SK-N-SH (cell line): ENCODE data around the gene NUP210L. TPM values are rescaled to one million over a fixed set of nuclear protein-coding genes. Genes with fewer than 3 reads are reported as not detected.

ENCODE experiments used
- CTCF ChIA-PET: fragments of 300-600, 350-600 bp; formaldehyde crosslinking; extraction: SDS; loops from one replicate; lab custom pipeline; 2021; lab: Yijun Ruan, JAX
- POLR2A ChIA-PET: fragments of 350-600 bp; sonication (Branson Sonifier 250); formaldehyde crosslinking; extraction: SDS; loops from one replicate; lab custom pipeline; 2020; ENCODE audit warnings: antibody characterized with exemption, inconsistent platforms; lab: Yijun Ruan, JAX
- DNase-seq: peaks from one replicate; pipeline ENCODE4 v3.0.0; 2012
- H2AFZ ChIP-seq: fragments of 200-600 bp; sonication (generic); 2 replicates; pipeline ENCODE4 v1.8.1; 2016; ENCODE audit warnings: antibody characterized with exemption, mild to moderate bottlenecking, low read depth
- H3F3A ChIP-seq: fragments of 200-600 bp; sonication (generic); replicated peaks from 2 replicates; pipeline ENCODE3; 2016; ENCODE audit warnings: antibody characterized with exemption, mild to moderate bottlenecking; ENCODE audit not compliant: insufficient read depth
- H3K27ac ChIP-seq, 2 experiments: fragments of 200-500 bp in 1 of 2; fragments of 200-600 bp in 1 of 2; sonication (Bioruptor generic) in 1 of 2; sonication (generic), shearing (Covaris generic) in 1 of 2; 2 replicates each; pipeline versions ENCODE4 v1.5.1 to v1.6.1; 2014 to 2016; ENCODE audit warnings: low read depth in 2 of 2, inconsistent platforms in 1 of 2, low read length in 1 of 2, mild to moderate bottlenecking in 1 of 2, mixed read lengths in 1 of 2
- H3K27me3 ChIP-seq: fragments of 200-600 bp; sonication (generic), shearing (Covaris generic); 2 replicates; pipeline ENCODE4 v1.6.1; 2016; ENCODE audit warnings: mixed run types; ENCODE audit not compliant: insufficient read depth
- H3K36me3 ChIP-seq, 2 experiments: fragments of 200-500 bp in 1 of 2; fragments of 200-600 bp in 1 of 2; sonication (Bioruptor generic) in 1 of 2; sonication (generic) in 1 of 2; replicated peaks in 1 of 2; 2 replicates each; pipeline versions ENCODE3 to v1.5.1; 2014 to 2016; ENCODE audit warnings: low read length in 1 of 2, mild to moderate bottlenecking in 1 of 2; ENCODE audit not compliant: insufficient read depth in 2 of 2, control insufficient read depth in 1 of 2
- H3K4me1 ChIP-seq, 2 experiments: fragments of 200-500 bp in 1 of 2; fragments of 200-600 bp in 1 of 2; sonication (Bioruptor generic) in 1 of 2; sonication (generic), shearing (Covaris generic) in 1 of 2; 2 replicates each; pipeline versions ENCODE4 v1.5.1 to v1.6.1; 2014 to 2016; ENCODE audit warnings: low read depth in 1 of 2, low read length in 1 of 2, mixed run types in 1 of 2; ENCODE audit not compliant: insufficient read depth in 2 of 2, control insufficient read depth in 1 of 2
- H3K4me2 ChIP-seq: fragments of 200-600 bp; sonication (generic), shearing (Covaris generic); 2 replicates; pipeline ENCODE4 v1.6.1; 2017; ENCODE audit warnings: mixed run types
- H3K4me3 ChIP-seq, 2 experiments: fragments of 200-500 bp in 1 of 2; fragments of 200-600 bp in 1 of 2; sonication (Bioruptor generic) in 1 of 2; sonication (generic), shearing (Covaris generic) in 1 of 2; 2 replicates each; pipeline versions ENCODE4 v1.5.1 to v1.8.1; 2014 to 2016; ENCODE audit warnings: low read depth in 2 of 2, inconsistent platforms in 1 of 2, low read length in 1 of 2, mild to moderate bottlenecking in 1 of 2, mixed read lengths in 1 of 2, moderate library complexity in 1 of 2
- H3K79me2 ChIP-seq: fragments of 200-600 bp; sonication (generic); 2 replicates; pipeline ENCODE4 v1.8.1; 2017; ENCODE audit warnings: mild to moderate bottlenecking; ENCODE audit not compliant: insufficient read depth
- H3K9ac ChIP-seq: fragments of 200-600 bp; sonication (generic); 2 replicates; pipeline ENCODE4 v1.6.1; 2017; ENCODE audit warnings: mixed run types
- H3K9me2 ChIP-seq: fragments of 200-600 bp; sonication (generic); 2 replicates; pipeline ENCODE4 v1.6.1; 2017; ENCODE audit warnings: mixed run types
- H3K9me3 ChIP-seq: fragments of 200-600 bp; sonication (generic); 2 replicates; pipeline ENCODE4 v1.6.1; 2017; ENCODE audit warnings: mixed run types, mild to moderate bottlenecking, moderate library complexity
- H4K20me1 ChIP-seq: fragments of 200-600 bp; sonication (generic); 2 replicates; pipeline ENCODE4 v1.6.1; 2017; ENCODE audit warnings: mild to moderate bottlenecking, mixed run types; ENCODE audit not compliant: insufficient read depth
- CHD2 ChIP-seq: fragments of 150-350 bp; IDR thresholded peaks from 2 replicates; pipeline ENCODE4 v1.6.1; 2018; ENCODE audit warnings: low read length; ENCODE audit not compliant: partially characterized antibody
- EP300 ChIP-seq, 2 experiments: IDR thresholded peaks; 2 replicates each; pipeline versions ENCODE4 v1.4.0 to v1.6.1; 2012; ENCODE audit warnings: borderline replicate concordance in 1 of 2, low read depth in 1 of 2, low read length in 1 of 2
- FOSL2 ChIP-seq: IDR thresholded peaks from 2 replicates; pipeline ENCODE4 v1.4.0; 2012; ENCODE audit warnings: low read depth, mild to moderate bottlenecking, moderate library complexity, borderline replicate concordance
- FOXJ3 ChIP-seq: sonication (generic); formaldehyde crosslinking; IDR thresholded peaks from 2 replicates; pipeline ENCODE4 v1.5.1; 2020; ENCODE audit warnings: mild to moderate bottlenecking, missing genetic modification reagents
- GABPA ChIP-seq: IDR thresholded peaks from 2 replicates; pipeline ENCODE4 v1.4.0; 2012; ENCODE audit warnings: low read depth, mild to moderate bottlenecking
- JUND ChIP-seq: IDR thresholded peaks from 2 replicates; pipeline ENCODE4 v1.4.0; 2012
- MXI1 ChIP-seq: IDR thresholded peaks from 2 replicates; pipeline ENCODE4 v1.6.1; 2012; ENCODE audit warnings: mild to moderate bottlenecking, low read depth, low read length, improper control_type of control experiment
- NRF1 ChIP-seq: IDR thresholded peaks from 2 replicates; pipeline ENCODE4 v1.6.1; 2012; ENCODE audit warnings: low read depth, mild to moderate bottlenecking, low read length
- POLR2AphosphoS5 ChIP-seq: IDR thresholded peaks from 2 replicates; pipeline ENCODE4 v1.6.1; 2012; ENCODE audit warnings: low read depth, low read length
- RCOR1 ChIP-seq: fragments of 150-350 bp; IDR thresholded peaks from 2 replicates; pipeline ENCODE4 v1.6.1; 2017; ENCODE audit warnings: antibody characterized with exemption, low read length
- RFX5 ChIP-seq: IDR thresholded peaks from 2 replicates; pipeline ENCODE4 v1.6.1; 2012; ENCODE audit warnings: mild to moderate bottlenecking, improper control_type of control experiment, low read length
- RXRA ChIP-seq: IDR thresholded peaks from 2 replicates; pipeline ENCODE4 v1.4.0; 2012; ENCODE audit warnings: low read depth, mild to moderate bottlenecking, borderline replicate concordance
- SIN3A ChIP-seq: IDR thresholded peaks from 2 replicates; pipeline ENCODE4 v1.6.1; 2012; ENCODE audit warnings: low read depth, mild to moderate bottlenecking, low read length, moderate library complexity, borderline replicate concordance
- TAF1 ChIP-seq: IDR thresholded peaks from 2 replicates; pipeline ENCODE4 v1.6.1; 2012; ENCODE audit warnings: low read depth, mild to moderate bottlenecking, low read length, moderate library complexity, borderline replicate concordance
- YY1 ChIP-seq: IDR thresholded peaks from 2 replicates; pipeline ENCODE4 v1.4.0; 2012; ENCODE audit warnings: low read depth, mild to moderate bottlenecking
- WGBS: methylation state at CpG from one replicate; pipeline ENCODE4 v1.1.6; 2017; ENCODE audit warnings: low lambda C conversion rate; 5-methylcytosine and 5-hydroxymethylcytosine counted together
- polyA plus RNA-seq, 3 experiments: library from polyadenylated mRNA; depleted of rRNA; stranded (reverse); fragments of >200 nt; gene quantifications; 2 replicates each; pipeline ENCODE4 v1.2.3, GENCODE V29; 2012
- TF ChIP-seq, protein P1 (sequence below): IDR thresholded peaks from 2 replicates; pipeline ENCODE4 v1.4.0; 2012; ENCODE audit warnings: low read depth, borderline replicate concordance
- TF ChIP-seq, protein P2 (sequence below): IDR thresholded peaks from 2 replicates; pipeline ENCODE4 v1.4.0; 2012; ENCODE audit warnings: low read depth
- TF ChIP-seq, protein P3 (sequence below): fragments of 150-350 bp; IDR thresholded peaks from 2 replicates; pipeline ENCODE4 v1.6.1; 2016; ENCODE audit warnings: mild to moderate bottlenecking, low read depth, low read length
- TF ChIP-seq, protein P4 (sequence below): fragments of 200-600 bp; sonication (generic); IDR thresholded peaks from 2 replicates; pipeline ENCODE4 v1.6.1; 2017; ENCODE audit warnings: antibody characterized with exemption, mild to moderate bottlenecking, moderate library complexity

NUP210L gene
- polyA plus RNA-seq, 1 of the 3 experiments (the other 2 are of a cell fraction), result not detected

DNA sequence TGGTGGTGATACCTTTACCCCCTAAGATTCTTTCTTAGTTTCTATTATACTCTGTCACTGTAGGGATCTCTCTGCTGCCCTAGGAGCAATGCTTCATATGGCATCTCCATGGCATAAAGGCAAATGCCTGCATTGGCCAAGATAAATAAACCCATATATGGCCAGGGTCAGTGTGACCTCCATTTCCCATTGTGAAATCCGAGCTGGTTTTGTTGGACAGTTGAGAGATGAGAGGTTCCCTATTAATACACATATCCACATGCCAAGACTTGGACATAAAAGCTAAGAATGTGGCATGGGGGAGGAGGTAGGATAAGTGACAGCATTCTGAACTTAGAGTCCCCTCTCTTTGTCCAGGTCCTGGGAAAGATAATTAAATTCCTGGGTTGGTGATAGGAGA lies 35.7 kb upstream of the NUP210L start:
- no peak overlapping the region for H3K27ac ChIP-seq
- no peaks in the 10 kb centered on the region for H3K9me2 ChIP-seq
- CTCF ChIA-PET, result interaction anchor here (1.0 to 2.8 kb wide), 6 partner anchors 9 to 144 kb away, joined by 3 to 17 read pairs (median 4); partner anchors contain the start of gene HAX1
- peaks cover 8% of the 10 kb centered on the region for H3F3A ChIP-seq
- no peak overlapping the region for H3K9ac ChIP-seq
- no peaks in the 10 kb centered on the region for H3K36me3 ChIP-seq
- H4K20me1 ChIP-seq, result no peaks in the 10 kb centered on the region
- H3K9me3 ChIP-seq, result no peaks in the 10 kb centered on the region
- no peak overlapping the region for H3K4me2 ChIP-seq
- no peak overlapping the region; a peak in 1 of 4 replicates for H3K4me3 ChIP-seq
- no peak overlapping the region for H2AFZ ChIP-seq
- no peak for DNase-seq
- POLR2A ChIA-PET, result no interaction called here
- H3K27me3 ChIP-seq, result no peaks in the 10 kb centered on the region
- TF ChIP-seq YY1 (no peak), EP300 (IDR thresholded peaks at IDR 0.05; ENCODE audit: borderline replicate concordance in 1 of 2, low read depth in 1 of 2, low read length in 1 of 2) (no peak), NRF1 (no peak), RFX5 (no peak), FOXJ3 (CRISPR knock-in tag) (no peak), SIN3A (no peak), FOSL2 (no peak), JUND (no peak)
- TF ChIP-seq, protein P1, sequence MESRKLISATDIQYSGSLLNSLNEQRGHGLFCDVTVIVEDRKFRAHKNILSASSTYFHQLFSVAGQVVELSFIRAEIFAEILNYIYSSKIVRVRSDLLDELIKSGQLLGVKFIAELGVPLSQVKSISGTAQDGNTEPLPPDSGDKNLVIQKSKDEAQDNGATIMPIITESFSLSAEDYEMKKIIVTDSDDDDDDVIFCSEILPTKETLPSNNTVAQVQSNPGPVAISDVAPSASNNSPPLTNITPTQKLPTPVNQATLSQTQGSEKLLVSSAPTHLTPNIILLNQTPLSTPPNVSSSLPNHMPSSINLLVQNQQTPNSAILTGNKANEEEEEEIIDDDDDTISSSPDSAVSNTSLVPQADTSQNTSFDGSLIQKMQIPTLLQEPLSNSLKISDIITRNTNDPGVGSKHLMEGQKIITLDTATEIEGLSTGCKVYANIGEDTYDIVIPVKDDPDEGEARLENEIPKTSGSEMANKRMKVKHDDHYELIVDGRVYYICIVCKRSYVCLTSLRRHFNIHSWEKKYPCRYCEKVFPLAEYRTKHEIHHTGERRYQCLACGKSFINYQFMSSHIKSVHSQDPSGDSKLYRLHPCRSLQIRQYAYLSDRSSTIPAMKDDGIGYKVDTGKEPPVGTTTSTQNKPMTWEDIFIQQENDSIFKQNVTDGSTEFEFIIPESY, result no peak
- TF ChIP-seq, protein P2, sequence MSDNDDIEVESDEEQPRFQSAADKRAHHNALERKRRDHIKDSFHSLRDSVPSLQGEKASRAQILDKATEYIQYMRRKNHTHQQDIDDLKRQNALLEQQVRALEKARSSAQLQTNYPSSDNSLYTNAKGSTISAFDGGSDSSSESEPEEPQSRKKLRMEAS, result no peak
- TF ChIP-seq, protein P3, sequence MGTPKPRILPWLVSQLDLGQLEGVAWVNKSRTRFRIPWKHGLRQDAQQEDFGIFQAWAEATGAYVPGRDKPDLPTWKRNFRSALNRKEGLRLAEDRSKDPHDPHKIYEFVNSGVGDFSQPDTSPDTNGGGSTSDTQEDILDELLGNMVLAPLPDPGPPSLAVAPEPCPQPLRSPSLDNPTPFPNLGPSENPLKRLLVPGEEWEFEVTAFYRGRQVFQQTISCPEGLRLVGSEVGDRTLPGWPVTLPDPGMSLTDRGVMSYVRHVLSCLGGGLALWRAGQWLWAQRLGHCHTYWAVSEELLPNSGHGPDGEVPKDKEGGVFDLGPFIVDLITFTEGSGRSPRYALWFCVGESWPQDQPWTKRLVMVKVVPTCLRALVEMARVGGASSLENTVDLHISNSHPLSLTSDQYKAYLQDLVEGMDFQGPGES, result no peak
- TF ChIP-seq, all 33 proteins: peak for 0
- WGBS, result 0% methylated on average over 1 of the region's 1 CpG
- no peaks in the 10 kb centered on the region for H3K79me2 ChIP-seq
- no peaks in the 10 kb centered on the region; a peak in 1 of 4 replicates for H3K4me1 ChIP-seq

DNA sequence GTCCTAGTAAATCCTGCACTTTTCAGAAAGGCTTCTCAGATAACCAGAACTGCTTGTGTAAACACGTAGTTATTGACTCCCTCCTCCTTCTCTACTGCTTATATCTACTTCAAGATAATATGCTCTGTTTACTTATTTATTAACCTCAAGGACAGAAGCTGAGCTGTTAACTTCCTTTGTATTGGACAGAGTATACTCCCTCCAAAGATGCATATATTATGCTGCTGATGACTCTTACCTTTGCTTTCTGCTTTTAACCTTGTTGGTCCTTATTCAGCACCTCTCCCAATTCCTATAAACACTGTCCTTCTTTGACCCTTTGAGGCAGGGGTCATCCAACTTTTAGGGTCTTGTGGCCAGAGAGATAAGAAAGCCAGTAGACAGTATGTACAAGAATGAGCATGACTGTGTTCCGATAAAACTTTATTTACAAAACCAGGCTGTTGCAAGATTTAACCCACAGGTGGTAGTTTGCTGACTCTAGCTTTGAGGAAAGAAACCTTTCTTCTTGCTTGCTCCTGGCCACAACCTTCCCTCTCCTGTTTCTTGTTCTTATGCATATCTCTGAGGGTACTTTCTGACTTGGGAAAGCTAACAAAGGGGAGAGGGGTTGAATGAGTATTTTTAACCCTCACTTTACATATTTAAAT lies 32.1 kb upstream of the NUP210L start:
- Histone ChIP-seq H3K27me3 (no peaks in the 10 kb centered on the region), H3K4me2 (no peak overlapping the region), H2AFZ (no peak overlapping the region), H3K4me1 (peaks cover 0 to 6% of the 10 kb centered on the region in 2 experiments; a peak in 1 of 4 replicates), H3K36me3 (no peaks in the 10 kb centered on the region), H4K20me1 (peaks cover 3% of the 10 kb centered on the region), H3K9me2 (no peaks in the 10 kb centered on the region), H3K9ac (no peak overlapping the region), H3K79me2 (peaks cover 11% of the 10 kb centered on the region), H3K27ac (no peak overlapping the region), H3K4me3 (no peak overlapping the region), H3K9me3 (no peaks in the 10 kb centered on the region), H3F3A (peaks cover 11% of the 10 kb centered on the region)
- no peak for DNase-seq
- ChIA-PET POLR2A (no interaction called here), CTCF (no interaction called here)
- TF ChIP-seq TAF1, result no peak
- TF ChIP-seq, protein P4, sequence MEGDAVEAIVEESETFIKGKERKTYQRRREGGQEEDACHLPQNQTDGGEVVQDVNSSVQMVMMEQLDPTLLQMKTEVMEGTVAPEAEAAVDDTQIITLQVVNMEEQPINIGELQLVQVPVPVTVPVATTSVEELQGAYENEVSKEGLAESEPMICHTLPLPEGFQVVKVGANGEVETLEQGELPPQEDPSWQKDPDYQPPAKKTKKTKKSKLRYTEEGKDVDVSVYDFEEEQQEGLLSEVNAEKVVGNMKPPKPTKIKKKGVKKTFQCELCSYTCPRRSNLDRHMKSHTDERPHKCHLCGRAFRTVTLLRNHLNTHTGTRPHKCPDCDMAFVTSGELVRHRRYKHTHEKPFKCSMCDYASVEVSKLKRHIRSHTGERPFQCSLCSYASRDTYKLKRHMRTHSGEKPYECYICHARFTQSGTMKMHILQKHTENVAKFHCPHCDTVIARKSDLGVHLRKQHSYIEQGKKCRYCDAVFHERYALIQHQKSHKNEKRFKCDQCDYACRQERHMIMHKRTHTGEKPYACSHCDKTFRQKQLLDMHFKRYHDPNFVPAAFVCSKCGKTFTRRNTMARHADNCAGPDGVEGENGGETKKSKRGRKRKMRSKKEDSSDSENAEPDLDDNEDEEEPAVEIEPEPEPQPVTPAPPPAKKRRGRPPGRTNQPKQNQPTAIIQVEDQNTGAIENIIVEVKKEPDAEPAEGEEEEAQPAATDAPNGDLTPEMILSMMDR, result no peak
- no peak for TF ChIP-seq FOSL2
- TF ChIP-seq MXI1, result no peak
- no peak for TF ChIP-seq RXRA
- TF ChIP-seq GABPA, result no peak
- TF ChIP-seq POLR2AphosphoS5, result no peak
- no peak for TF ChIP-seq FOXJ3 (CRISPR knock-in tag)
- no peak for TF ChIP-seq RCOR1
- no peak for TF ChIP-seq CHD2
- TF ChIP-seq SIN3A, result no peak
- 27% methylated on average over 2 of the region's 2 CpGs for whole genome bisulfite sequencing
